Glomerular endothelial cell (primary cell): Measurements from ENCODE around the gene RASL10B. TPM values are rescaled to one million over a fixed set of nuclear protein-coding genes. Genes with fewer than 3 reads are reported as not detected.

Experiments used
- DNase-seq: peaks from one replicate; pipeline ENCODE4 v3.0.0-alpha.2; 2011; ENCODE audit warnings: low read depth, low spot score; ENCODE audit errors: extremely low read depth
- total RNA-seq: library from RNA; depleted of rRNA; stranded (reverse); fragments of >200 nt; gene quantifications from 2 replicates; pipeline ENCODE4 v1.2.3, GENCODE V29; 2015

The RASL10B gene
- total RNA-seq, 1 donor from 2014 or later, result 3.8 TPM

DNA sequence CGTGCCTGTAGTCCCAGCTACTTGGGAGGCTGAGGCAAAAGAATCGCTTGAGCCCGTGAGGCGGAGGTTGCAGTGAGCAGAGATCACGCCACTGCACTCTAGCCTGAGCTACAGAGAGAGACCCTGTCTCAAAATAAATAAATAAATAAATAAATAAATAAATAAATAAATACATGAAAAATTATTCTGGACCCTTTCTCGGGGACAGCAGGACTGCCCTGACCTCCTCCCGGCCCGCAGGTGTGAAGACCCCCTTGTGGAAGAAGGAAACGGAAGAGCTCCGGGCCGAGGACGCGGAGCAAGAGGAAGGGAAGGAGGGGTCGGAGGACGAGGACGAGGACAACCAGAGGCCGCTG, 32.3 kb downstream of the RASL10B start:
- DNase-seq, result no peak

GRCh38 chr17:35764123-35764991, 32.9 kb downstream of the RASL10B start:
- DNase-seq, result no peak

- no peak for DNase-seq
These were observed 33.8 kb downstream of the RASL10B start for GRCh38 chr17:35765086-35765710.

GRCh38 chr17:35765756-35766488, 34.5 kb downstream of the RASL10B start:
- no peak for DNase-seq

GRCh38 chr17:35766489-35766877, 35.0 kb downstream of the RASL10B start:
- DNase-seq, result no peak

- DNase-seq, result no peak
These were observed 35.6 kb downstream of the RASL10B start for GRCh38 chr17:35766903-35767510.

GRCh38 chr17:35768797-35769196, 37.4 kb downstream of the RASL10B start:
- DNase-seq, result no peak

DNA sequence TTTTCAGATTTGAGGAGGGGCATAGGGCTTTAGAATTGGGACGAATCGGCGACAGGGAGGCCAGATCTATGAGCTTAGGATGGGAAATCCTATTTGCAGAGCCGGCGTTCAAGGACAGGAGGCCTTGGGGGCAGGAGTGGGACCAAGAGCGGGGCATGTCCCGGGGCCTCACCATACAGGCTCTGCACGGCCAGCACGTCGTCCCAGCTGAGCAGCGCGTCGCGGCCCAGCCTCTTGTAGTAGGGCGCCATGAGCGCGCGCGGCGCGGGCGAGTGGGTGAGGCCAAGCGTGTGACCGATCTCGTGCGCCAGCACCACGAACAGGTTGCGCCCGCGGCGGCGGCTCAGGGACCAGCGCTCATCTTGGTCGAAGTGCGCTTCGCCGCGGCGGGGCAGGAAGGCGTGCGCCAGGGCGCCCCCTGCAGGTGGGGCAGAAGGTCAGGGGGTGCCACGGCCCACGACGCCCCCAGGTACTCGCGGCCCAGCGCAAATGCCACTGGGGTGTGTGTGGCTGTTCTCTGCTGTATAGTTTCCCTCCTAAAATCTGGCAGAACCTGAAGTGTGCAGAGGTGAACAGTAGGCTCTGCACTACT, 38.6 kb downstream of the RASL10B start:
- DNase-seq, result no peak

DNA sequence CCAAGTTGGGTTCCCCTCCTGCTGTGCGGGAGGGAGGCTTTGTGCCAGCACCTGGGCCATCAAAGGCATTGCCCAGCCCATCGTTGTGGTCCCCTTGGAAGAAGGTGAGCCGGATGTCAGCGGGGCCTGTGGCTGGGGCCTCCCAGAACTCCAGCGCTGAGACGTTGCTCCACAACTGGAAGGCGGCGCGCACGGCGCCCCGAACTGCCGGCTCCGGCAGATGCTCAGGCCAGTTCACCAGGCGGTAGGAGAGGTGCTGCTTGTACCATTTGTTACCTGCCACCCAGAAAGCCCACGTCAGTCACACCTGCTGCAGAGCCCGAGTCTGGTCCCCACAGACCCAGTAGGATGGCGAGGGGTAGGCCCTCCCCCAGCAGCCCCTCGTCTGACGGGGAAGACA, 41.7 kb downstream of the RASL10B start:
- DNase-seq, result no peak

DNA sequence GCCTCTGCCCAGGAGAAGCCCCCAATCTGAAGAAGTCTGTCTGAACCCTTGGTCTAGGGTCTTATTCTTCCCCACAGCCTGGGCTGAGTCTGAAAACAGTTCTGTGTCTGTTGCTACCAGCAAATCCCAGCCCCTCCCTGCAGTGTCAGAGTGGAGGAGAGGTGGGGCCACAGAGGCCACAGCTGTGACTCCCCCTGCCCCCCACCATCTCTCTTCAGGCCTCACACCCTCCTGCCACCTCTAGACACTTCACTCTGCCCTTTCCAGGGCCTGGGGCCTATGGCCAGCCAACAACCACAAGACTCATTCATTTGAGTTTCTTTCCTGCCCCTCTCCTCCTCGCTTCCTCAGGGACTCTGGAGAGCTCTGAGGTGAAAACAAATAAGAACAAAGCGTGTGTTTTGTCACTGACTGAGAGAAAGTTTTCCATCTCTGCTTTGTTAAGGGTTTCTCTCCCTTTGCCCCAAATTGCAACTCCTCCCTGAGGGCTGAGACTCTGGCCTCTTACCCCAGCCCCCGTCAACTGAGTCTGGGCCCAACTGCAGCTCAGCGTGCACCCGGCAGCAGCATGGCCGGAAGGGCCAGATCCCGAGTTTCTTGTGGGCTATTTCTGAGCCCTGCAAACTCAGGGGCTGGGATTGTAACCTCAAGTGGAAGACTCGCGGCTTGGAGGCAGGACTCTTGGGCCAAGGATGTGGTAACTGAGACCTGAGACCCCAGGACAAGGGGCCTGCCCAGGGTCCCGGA, 42.4 kb downstream of the RASL10B start:
- DNase-seq, result no peak

DNA sequence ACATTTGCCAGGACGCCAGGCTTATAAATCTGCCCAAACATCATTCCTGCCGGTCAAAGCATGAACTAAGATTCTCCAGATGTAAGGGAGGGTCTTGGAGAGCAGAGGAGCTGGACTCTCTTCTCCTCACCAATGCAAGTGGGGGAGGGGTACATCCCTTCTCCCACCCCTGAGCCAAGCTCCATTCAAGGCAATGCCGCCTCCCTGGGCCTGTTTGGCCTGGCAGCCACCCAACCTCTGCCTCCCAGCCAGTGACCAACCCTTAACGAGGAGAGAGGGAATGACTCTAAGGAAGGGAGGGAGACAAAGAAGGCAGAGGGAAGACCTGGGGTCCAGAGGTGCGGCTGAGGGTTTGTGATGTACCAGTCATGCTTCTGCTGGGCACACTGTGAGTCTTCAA, 43.1 kb downstream of the RASL10B start:
- DNase-seq, result no peak

GRCh38 chr17:35775039-35775438, 43.6 kb downstream of the RASL10B start:
- DNase-seq, result no peak

DNA sequence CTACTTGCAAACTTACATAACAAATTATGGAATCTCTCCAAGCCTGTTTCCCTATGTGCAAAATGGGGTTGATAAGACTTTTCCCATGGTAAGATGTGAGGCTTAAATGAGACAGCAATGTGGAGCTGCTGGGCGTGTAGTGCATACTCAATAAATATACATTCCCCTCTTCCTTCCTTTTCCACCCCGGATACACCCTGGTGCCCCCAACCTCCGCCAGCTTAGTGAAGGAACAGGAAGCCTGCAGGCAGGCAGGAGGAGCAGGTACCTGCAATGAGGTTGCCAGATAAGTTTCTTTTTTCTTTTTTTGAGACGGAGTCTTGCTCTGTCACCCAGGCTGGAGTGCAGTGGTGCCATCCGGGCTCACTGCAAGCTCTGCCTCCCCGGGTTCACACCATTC, 44.1 kb downstream of the RASL10B start:
- DNase-seq, result no peak

GRCh38 chr17:35778641-35779196, 47.3 kb downstream of the RASL10B start:
- no peak for DNase-seq

DNA sequence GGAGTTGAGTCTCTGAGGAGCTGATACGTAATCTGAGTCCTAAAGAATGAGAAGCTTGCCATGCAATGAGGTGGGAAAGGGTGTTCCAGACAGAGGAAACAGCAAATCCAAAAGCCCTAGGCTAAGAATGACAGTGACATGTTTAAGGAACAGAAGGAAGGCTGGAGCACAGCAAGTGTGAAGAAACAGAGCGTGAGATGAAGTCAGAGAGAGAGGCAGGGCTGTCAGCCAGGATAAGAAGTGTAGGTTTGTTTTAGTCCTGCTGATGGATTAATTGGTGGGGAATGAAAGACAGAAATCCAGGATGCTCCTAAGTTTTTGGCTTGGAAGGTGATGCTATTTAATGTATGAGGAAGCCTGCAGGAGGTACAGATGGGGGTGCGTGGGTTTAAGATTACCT, 49.5 kb downstream of the RASL10B start:
- DNase-seq, result no peak

DNA sequence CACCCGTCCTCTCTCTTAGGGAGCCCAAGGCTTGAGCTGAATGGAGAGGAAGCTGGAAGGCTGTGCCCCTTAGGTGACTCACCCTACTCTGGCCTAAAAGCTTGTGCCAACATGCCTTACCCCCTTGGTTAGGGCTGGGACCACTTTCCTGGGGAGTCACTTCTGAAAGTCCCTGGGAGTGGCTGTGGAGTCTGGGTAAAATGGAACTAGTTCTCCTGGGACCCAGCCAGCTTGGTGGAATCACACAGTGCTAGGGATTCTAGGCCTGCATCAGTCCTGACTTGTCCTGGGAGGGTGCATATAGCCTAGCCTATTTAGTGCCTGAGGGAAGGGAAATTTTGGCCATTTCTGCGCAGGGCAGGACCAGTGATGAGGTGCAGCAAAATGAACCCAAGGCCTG, 53.5 kb downstream of the RASL10B start:
- no peak for DNase-seq

DNA sequence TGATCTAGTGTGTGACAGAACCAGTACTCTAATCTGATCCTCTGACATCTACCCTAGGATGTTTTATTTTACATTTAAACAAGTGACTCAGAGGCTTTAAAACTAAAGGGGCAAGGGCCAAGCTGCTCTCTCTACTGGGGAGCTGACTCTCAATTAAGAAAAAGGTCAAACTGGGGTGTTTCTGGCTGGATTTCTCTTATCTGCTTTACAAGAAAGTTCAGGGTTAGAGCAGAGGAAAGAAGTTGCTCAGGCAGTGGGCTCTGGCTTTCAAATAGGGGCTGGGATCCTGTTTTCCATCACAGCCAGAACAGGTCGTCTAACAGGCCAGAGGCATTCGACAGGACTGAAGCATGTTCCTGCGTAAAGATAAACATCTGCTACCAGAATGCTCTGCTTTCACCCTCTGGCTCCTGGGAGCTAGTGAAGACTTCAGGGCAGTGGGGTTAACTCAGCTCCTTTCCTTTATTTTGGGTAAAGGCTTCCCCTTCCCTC, 55.5 kb downstream of the RASL10B start:
- no peak for DNase-seq

DNA sequence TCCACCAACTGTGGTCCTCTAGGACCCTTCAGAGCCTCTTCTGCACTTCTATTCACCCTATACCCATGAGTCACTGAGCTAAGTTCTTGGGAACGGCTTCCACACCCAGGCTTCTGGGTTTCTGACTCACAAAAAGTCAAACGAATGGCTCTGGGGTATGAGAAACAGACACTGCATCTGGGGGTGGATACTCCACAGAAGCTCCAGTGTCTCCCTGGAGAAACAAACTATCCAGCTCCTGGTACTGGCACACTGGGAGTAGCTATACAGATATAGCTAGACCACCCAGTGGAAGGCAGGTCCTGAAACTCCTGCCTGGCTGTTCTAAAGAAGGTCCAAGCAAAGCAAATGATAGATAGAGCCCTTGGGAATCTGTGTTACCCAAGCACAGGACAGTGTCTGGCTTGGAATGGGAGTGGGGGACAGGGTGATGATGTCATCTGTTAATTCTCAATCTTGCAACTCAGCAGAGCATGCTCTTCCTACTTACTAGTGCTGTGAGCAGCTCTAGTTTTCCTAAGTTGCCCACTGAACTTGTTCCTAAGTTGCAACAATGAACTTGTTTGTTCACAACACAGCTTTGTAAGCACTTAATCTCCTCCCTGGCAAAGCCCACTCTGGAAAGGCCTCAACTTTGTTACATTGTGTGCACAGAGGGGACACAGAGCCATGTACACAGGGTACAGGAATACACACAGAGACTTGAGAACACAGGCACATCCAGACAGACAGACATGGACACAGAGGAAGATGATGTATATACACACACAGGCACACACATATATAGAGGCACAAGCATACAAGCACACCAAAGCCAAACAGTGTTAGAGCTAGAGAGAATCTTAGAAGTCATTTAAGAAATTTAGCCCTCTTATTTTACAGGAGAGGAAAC, 57.3 kb downstream of the RASL10B start:
- DNase-seq, result no peak

DNA sequence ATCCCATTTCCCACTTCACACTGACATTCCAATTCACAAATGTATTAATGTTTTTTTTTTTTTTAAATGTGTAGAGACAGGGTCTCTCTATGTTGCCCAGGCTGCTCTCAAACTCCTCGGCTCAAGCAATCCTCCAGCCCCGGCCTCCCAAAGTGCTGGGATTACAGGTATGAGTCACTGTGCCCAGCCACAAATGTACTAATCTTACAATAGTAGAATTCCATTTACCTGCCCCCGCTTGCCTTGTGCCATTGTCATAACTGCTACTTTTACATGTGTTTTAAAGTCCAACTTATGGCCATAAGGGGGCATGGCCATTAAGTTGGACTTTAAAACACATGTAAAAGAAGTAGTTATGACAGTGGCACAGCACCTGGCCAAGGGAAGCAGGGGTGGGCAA, 59.4 kb downstream of the RASL10B start:
- DNase-seq, result no peak
